H9 (cell line): Measurements from ENCODE around the gene CLEC14A. TPM values are rescaled to one million over a fixed set of nuclear protein-coding genes. Genes with fewer than 3 reads are reported as not detected.

ENCODE experiments used
- DNase-seq: peaks from one replicate; pipeline ENCODE4 v3.0.0-alpha.2; 2017
- H2AFZ ChIP-seq: one replicate; pipeline ENCODE4 v1.6.1; 2013; ENCODE audit warnings: mild to moderate bottlenecking, low read length, control low read depth, moderate library complexity
- H2AK5ac ChIP-seq: 2 replicates; pipeline ENCODE4 v1.6.1; 2013; ENCODE audit warnings: low read length, control low read depth, mixed read lengths; ENCODE audit not compliant: insufficient read length
- H2BK120ac ChIP-seq: one replicate; pipeline ENCODE4 v1.6.1; 2013; ENCODE audit warnings: low read depth, mild to moderate bottlenecking, low read length, control low read depth, inconsistent platforms; ENCODE audit not compliant: poor library complexity, severe bottlenecking
- H2BK12ac ChIP-seq: 2 replicates; pipeline ENCODE4 v1.6.1; 2013; ENCODE audit warnings: low read length, control low read depth, mixed read lengths, low read depth; ENCODE audit not compliant: insufficient read length
- H2BK15ac ChIP-seq: 2 replicates; pipeline ENCODE4 v1.6.1; 2013; ENCODE audit warnings: low read depth, low read length, control low read depth
- H2BK20ac ChIP-seq: one replicate; pipeline ENCODE4 v1.6.1; 2013; ENCODE audit warnings: low read depth, mild to moderate bottlenecking, low read length, control low read depth, inconsistent platforms; ENCODE audit not compliant: poor library complexity, severe bottlenecking
- H2BK5ac ChIP-seq: 2 replicates; pipeline ENCODE4 v1.6.1; 2013; ENCODE audit warnings: low read length, control low read depth, mixed read lengths; ENCODE audit not compliant: insufficient read length
- H3K14ac ChIP-seq: 2 replicates; pipeline ENCODE4 v1.6.1; 2013; ENCODE audit warnings: low read length, control low read depth; ENCODE audit not compliant: insufficient read depth
- H3K18ac ChIP-seq: 2 replicates; pipeline ENCODE4 v1.6.1; 2013; ENCODE audit warnings: low read depth, mild to moderate bottlenecking, mixed read lengths, low read length, control low read depth; ENCODE audit not compliant: insufficient read length
- H3K23ac ChIP-seq: 2 replicates; pipeline ENCODE4 v1.6.1; 2013; ENCODE audit warnings: low read length, control low read depth, mixed read lengths, low read depth; ENCODE audit not compliant: insufficient read length
- H3K23me2 ChIP-seq: 2 replicates; pipeline ENCODE4 v1.6.1; 2013; ENCODE audit warnings: low read depth, mild to moderate bottlenecking, mixed read lengths, low read length, control low read depth; ENCODE audit not compliant: insufficient read length, poor library complexity, severe bottlenecking
- H3K27ac ChIP-seq: 2 replicates; pipeline ENCODE4 v1.5.1; 2013; ENCODE audit warnings: low read length, control low read depth, mixed read lengths, low read depth; ENCODE audit not compliant: insufficient read length
- H3K27me3 ChIP-seq: 2 replicates; pipeline ENCODE4 v1.6.1; 2013; ENCODE audit warnings: low read length, control low read depth, inconsistent platforms; ENCODE audit not compliant: insufficient read depth
- H3K4ac ChIP-seq: 2 replicates; pipeline ENCODE4 v1.6.1; 2013; ENCODE audit warnings: low read depth, mild to moderate bottlenecking, control low read depth, inconsistent platforms, low read length, moderate library complexity
- H3K4me1 ChIP-seq: 2 replicates; pipeline ENCODE4 v1.6.1; 2013; ENCODE audit warnings: low read length, control low read depth, inconsistent platforms; ENCODE audit not compliant: insufficient read depth
- H3K4me2 ChIP-seq: 2 replicates; pipeline ENCODE4 v1.6.1; 2013; ENCODE audit warnings: low read length, control low read depth, mixed read lengths; ENCODE audit not compliant: insufficient read length, insufficient read depth
- H3K56ac ChIP-seq: 2 replicates; pipeline ENCODE4 v1.6.1; 2013; ENCODE audit warnings: low read depth, mild to moderate bottlenecking, mixed read lengths, low read length, control low read depth; ENCODE audit not compliant: insufficient read length
- H3K79me1 ChIP-seq: 2 replicates; pipeline ENCODE4 v1.6.1; 2013; ENCODE audit warnings: low read depth, mild to moderate bottlenecking, moderate library complexity, low read length, control low read depth, inconsistent platforms; ENCODE audit not compliant: insufficient read depth, poor library complexity, severe bottlenecking
- H3K79me2 ChIP-seq: 2 replicates; pipeline ENCODE4 v1.6.1; 2013; ENCODE audit warnings: low read length, control low read depth, inconsistent platforms; ENCODE audit not compliant: insufficient read depth
- H3K9ac ChIP-seq: 2 replicates; pipeline ENCODE4 v1.6.1; 2013; ENCODE audit warnings: low read length, control low read depth, mixed read lengths; ENCODE audit not compliant: insufficient read length; ENCODE audit errors: extremely low read depth
- H3K9me3 ChIP-seq: one replicate; pipeline ENCODE4 v1.6.1; 2013; ENCODE audit warnings: low read depth, low read length, inconsistent platforms; ENCODE audit not compliant: control insufficient read depth
- H3T11ph ChIP-seq: one replicate; pipeline ENCODE4 v1.6.1; 2013; ENCODE audit warnings: mild to moderate bottlenecking, low read length, control low read depth, inconsistent platforms
- H4K20me1 ChIP-seq: one replicate; pipeline ENCODE4 v1.6.1; 2013; ENCODE audit not compliant: control insufficient read depth, insufficient read length, insufficient read depth
- H4K5ac ChIP-seq: 2 replicates; pipeline ENCODE4 v1.6.1; 2013; ENCODE audit warnings: low read depth, mild to moderate bottlenecking, mixed read lengths, low read length, control low read depth; ENCODE audit not compliant: insufficient read length
- H4K8ac ChIP-seq: replicated peaks from 2 replicates; pipeline ENCODE4 v1.6.1; 2013; ENCODE audit warnings: low read length, control low read depth, mixed read lengths, low read depth; ENCODE audit not compliant: insufficient read length
- H4K91ac ChIP-seq: 2 replicates; pipeline ENCODE4 v1.6.1; 2013; ENCODE audit warnings: low read depth, mild to moderate bottlenecking, moderate library complexity, mixed read lengths, low read length, control low read depth; ENCODE audit not compliant: insufficient read length
- H3K27ac Mint-ChIP-seq, 3 experiments: 2 replicates in 2 of 3; 3 replicates in 1 of 3; pipeline ENCODE4 v1.8.0; 2020 to 2021; ENCODE audit warnings: mixed read lengths in 3 of 3, mild to moderate bottlenecking in 1 of 3, moderate library complexity in 1 of 3
- H3K27me3 Mint-ChIP-seq: 2 replicates; pipeline ENCODE4 v1.8.0; 2021; ENCODE audit warnings: low read depth, mild to moderate bottlenecking, moderate library complexity, mixed read lengths
- H3K36me3 Mint-ChIP-seq, 3 experiments: 2 replicates in 2 of 3; 3 replicates in 1 of 3; pipeline ENCODE4 v1.8.0; 2020 to 2021; ENCODE audit warnings: low read depth in 3 of 3, mixed read lengths in 3 of 3; ENCODE audit not compliant: insufficient read depth in 1 of 3
- H3K4me1 Mint-ChIP-seq, 2 experiments: 2 replicates each; pipeline ENCODE4 v1.8.0; 2020; ENCODE audit warnings: mixed read lengths in 2 of 2
- H3K4me3 Mint-ChIP-seq, 2 experiments: 2 replicates in 1 of 2; 3 replicates in 1 of 2; pipeline ENCODE4 v1.8.0; 2020 to 2021; ENCODE audit warnings: mild to moderate bottlenecking in 2 of 2, mixed read lengths in 2 of 2, moderate library complexity in 1 of 2
- H3K9me3 Mint-ChIP-seq, 2 experiments: 2 replicates in 1 of 2; 3 replicates in 1 of 2; pipeline ENCODE4 v1.8.0; 2020; ENCODE audit warnings: mild to moderate bottlenecking in 2 of 2, mixed read lengths in 2 of 2, moderate library complexity in 1 of 2
- total RNA-seq: library from RNA; stranded (reverse); gene quantifications from 2 replicates; pipeline ENCODE4 v1.2.1, GENCODE V29; 2021
- TF ChIP-seq, protein P1 (sequence below): fragments of 200-600 bp; sonication (generic); conservative IDR thresholded peaks from 3 replicates; pipeline ENCODE4 v1.8.0; 2021; ENCODE audit warnings: antibody characterized with exemption, mild to moderate bottlenecking

The CLEC14A gene
- total RNA-seq, 1 experiment from 2014 or later, result not detected

DNA sequence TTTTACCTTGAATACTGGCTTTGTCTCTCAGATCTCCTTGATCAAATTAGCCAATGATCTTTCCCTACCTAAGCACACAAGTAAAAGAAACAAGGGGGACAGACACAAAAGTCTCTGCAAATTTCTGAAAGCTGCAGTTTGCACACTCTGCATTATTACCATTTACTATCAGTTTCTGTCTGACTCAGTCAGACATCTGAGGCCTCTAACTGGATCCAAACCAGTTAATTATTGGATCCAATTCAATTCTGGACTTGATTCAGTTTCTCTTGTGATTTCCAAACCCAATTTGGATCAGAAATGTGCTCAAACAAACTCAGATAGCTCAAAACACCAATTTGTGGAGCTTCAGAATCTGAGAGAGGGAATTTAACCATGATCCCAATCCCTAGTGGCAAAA is 31.6 kb downstream of the CLEC14A start:
- Histone ChIP-seq H3K27me3 (no peaks in the 10 kb centered on the region), H2BK120ac (no peak overlapping the region), H3K23ac (no peak overlapping the region), H3K4me2 (no peak overlapping the region), H4K8ac (no peak overlapping the region), H2BK5ac (no peak overlapping the region), H3T11ph (no peak overlapping the region), H3K4me1 (peaks cover 3% of the 10 kb centered on the region; the same call in 1 of the 2 replicates), H3K18ac (no peak overlapping the region), H3K79me2 (no peaks in the 10 kb centered on the region), H2AK5ac (no peak overlapping the region), H2AFZ (no peak overlapping the region), H2BK20ac (no peak overlapping the region), H2BK15ac (no peak overlapping the region), H4K5ac (no peak overlapping the region), H3K79me1 (no peaks in the 10 kb centered on the region), H3K27ac (no peak overlapping the region), H3K9ac (no peak overlapping the region), H3K9me3 (no peaks in the 10 kb centered on the region), H3K56ac (no peak overlapping the region), H3K23me2 (no peaks in the 10 kb centered on the region), H3K4ac (no peak overlapping the region), H4K20me1 (no peaks in the 10 kb centered on the region), H2BK12ac (no peak overlapping the region), H3K14ac (no peak overlapping the region), H4K91ac (no peak overlapping the region)
- TF ChIP-seq, protein P1, sequence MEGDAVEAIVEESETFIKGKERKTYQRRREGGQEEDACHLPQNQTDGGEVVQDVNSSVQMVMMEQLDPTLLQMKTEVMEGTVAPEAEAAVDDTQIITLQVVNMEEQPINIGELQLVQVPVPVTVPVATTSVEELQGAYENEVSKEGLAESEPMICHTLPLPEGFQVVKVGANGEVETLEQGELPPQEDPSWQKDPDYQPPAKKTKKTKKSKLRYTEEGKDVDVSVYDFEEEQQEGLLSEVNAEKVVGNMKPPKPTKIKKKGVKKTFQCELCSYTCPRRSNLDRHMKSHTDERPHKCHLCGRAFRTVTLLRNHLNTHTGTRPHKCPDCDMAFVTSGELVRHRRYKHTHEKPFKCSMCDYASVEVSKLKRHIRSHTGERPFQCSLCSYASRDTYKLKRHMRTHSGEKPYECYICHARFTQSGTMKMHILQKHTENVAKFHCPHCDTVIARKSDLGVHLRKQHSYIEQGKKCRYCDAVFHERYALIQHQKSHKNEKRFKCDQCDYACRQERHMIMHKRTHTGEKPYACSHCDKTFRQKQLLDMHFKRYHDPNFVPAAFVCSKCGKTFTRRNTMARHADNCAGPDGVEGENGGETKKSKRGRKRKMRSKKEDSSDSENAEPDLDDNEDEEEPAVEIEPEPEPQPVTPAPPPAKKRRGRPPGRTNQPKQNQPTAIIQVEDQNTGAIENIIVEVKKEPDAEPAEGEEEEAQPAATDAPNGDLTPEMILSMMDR, result no peak
- Mint-ChIP-seq H3K9me3 (peaks cover 0 to 4% of the 10 kb centered on the region in 2 experiments; a peak in 1 of 5 replicates), H3K27ac (no peak overlapping the region), H3K4me3 (no peak overlapping the region), H3K4me1 (peaks cover 16 to 21% of the 10 kb centered on the region in 2 experiments), H3K27me3 (peaks cover 34% of the 10 kb centered on the region), H3K36me3 (no peaks in the 10 kb centered on the region)
- DNase-seq, result no peak
